Colonic mucosa (tissue), 4 donors: ENCODE results near the gene KIAA1549. TPM values are rescaled to one million over a fixed set of nuclear protein-coding genes. Genes with fewer than 3 reads are reported as not detected.
"Not testable (repeated sequence)": the region's sequence is repeated elsewhere in the genome, so short reads cannot be mapped to it uniquely, and the experiment has no call there.

ENCODE experiments used
- DNase-seq: peaks from one replicate; pipeline ENCODE4 v3.0.0-alpha.2; 2020
- H3K27ac ChIP-seq: fragments of 200-600 bp; one replicate; pipeline ENCODE4 v1.8.0; 2021
- H3K27me3 ChIP-seq: fragments of 200-600 bp; one replicate; pipeline ENCODE4 v1.8.0; 2021
- H3K36me3 ChIP-seq: fragments of 200-600 bp; one replicate; pipeline ENCODE4 v1.8.0; 2021
- H3K4me1 ChIP-seq: fragments of 200-600 bp; one replicate; pipeline ENCODE4 v1.8.0; 2021; ENCODE audit warnings: mild to moderate bottlenecking
- H3K4me3 ChIP-seq: fragments of 200-600 bp; one replicate; pipeline ENCODE4 v1.8.0; 2021
- H3K9ac ChIP-seq, 2 donors: one replicate each; pipeline ENCODE4 v1.7.0; 2013; ENCODE audit warnings: control low read depth in 2 of 2, low read depth in 2 of 2, low read length in 2 of 2
- H3K9me3 ChIP-seq: fragments of 200-600 bp; one replicate; pipeline ENCODE4 v1.8.0; 2021
- intact Hi-C: fragments of 100-400 bp; cut with DNase I; formaldehyde crosslinking; loops from one replicate; pipeline ENCODE4 v1.14.1; 2022
- total RNA-seq, 2 donors: library from RNA; stranded (reverse); fragmentation: NEBNext Ultra II Directional in 1 of 2; extraction: Animal tissue kit (Norgen Biotek cat#: 25700) in 1 of 2; gene quantifications; one replicate each; pipeline ENCODE4 v1.2.1, GENCODE V29; 2021
- TF ChIP-seq, protein P1 (sequence below): fragments of 200-600 bp; IDR thresholded peaks from one replicate; pipeline ENCODE4 v1.8.0; 2022; ENCODE audit warnings: antibody characterized with exemption, mild to moderate bottlenecking
- donor health status: healthy.
- donor health status: DM: no; HTN: no; CAD: no.
- donor health status: DM: no; HTN: no; CAD: no.

The KIAA1549 gene
- total RNA-seq, 2 donors from 2014 or later: 2.9 to 3.5 TPM

DNA sequence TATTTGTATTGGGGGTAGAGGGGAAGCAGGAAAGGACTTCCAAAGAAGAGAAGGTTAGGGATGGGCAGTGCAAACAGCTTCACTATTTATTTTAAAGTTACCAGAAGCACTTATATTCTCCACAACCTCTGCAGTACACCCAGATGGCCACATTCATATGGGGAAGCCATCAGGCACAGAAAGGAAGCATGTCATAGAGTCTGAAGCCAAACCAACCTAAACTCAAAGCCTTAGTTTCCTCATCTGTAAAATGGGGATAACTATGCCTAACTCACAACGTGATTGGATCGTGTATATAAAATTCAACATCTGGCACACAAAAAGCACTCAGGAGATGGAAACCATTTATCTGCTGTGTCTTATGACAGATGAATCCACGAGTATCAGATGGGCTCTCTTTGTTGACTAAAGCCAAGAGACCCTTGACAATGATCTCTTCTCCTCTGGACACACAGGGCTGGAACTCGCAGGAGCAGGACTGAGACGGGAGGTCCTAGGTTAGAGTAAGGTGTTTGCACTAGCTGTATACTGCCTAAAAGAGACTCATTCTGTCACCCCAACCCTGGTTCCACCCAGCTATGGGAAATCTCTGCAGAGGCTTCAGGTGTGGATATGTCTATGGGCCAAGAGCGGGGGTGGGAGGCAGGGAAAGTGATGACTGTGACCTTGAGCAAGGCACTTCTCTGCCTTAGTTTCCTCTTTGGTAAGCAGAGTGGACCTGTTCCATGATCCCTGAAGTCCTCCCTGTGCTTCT lies 1.8 kb downstream of the KIAA1549 start:
- DNase-seq: no peak
- Histone ChIP-seq H3K36me3 (no peaks in the 10 kb centered on the region), H3K4me3 (no peak overlapping the region), H3K9me3 (no peaks in the 10 kb centered on the region), H3K9ac (no peak overlapping the region), H3K4me1 (no peaks in the 10 kb centered on the region), H3K27me3 (no peaks in the 10 kb centered on the region), H3K27ac (no peak overlapping the region)
- TF ChIP-seq, protein P1, sequence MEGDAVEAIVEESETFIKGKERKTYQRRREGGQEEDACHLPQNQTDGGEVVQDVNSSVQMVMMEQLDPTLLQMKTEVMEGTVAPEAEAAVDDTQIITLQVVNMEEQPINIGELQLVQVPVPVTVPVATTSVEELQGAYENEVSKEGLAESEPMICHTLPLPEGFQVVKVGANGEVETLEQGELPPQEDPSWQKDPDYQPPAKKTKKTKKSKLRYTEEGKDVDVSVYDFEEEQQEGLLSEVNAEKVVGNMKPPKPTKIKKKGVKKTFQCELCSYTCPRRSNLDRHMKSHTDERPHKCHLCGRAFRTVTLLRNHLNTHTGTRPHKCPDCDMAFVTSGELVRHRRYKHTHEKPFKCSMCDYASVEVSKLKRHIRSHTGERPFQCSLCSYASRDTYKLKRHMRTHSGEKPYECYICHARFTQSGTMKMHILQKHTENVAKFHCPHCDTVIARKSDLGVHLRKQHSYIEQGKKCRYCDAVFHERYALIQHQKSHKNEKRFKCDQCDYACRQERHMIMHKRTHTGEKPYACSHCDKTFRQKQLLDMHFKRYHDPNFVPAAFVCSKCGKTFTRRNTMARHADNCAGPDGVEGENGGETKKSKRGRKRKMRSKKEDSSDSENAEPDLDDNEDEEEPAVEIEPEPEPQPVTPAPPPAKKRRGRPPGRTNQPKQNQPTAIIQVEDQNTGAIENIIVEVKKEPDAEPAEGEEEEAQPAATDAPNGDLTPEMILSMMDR: no peak
- intact Hi-C loops: no loop called here

- no peak for DNase-seq
- intact Hi-C loops: no loop called here
- Histone ChIP-seq H3K36me3 (no peaks in the 10 kb centered on the region), H3K4me3 (no peak overlapping the region), H3K9me3 (no peaks in the 10 kb centered on the region), H3K27me3 (no peaks in the 10 kb centered on the region), H3K27ac (no peak overlapping the region), H3K4me1 (no peaks in the 10 kb centered on the region), H3K9ac (no peak overlapping the region)
- TF ChIP-seq, protein P1: no peak
These were observed 2.5 kb downstream of the KIAA1549 start for GRCh38 chr7:138978541-138979184.

DNA sequence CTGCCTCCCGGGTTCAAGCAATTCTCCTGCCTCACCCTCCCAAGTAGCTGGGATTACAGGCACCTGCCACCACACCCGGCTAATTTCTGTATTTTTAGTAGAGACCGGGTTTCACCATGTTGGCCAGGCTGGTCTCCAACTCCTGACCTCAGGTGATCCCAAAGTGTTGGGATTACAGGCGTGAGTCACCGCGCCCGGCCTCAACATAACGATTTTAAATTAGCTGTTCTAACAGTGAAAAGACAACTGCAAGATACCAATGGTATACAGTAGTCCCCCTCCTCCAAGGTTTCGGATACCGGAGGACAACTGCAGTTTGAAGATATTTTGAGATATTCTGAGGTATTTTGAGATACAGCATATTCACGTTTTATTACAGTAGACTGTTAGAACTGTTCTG lies 5.0 kb downstream of the KIAA1549 start:
- H3K4me3 ChIP-seq, H3K27me3 ChIP-seq, H3K27ac ChIP-seq, H3K9ac ChIP-seq, H3K4me1 ChIP-seq, DNase-seq, H3K36me3 ChIP-seq, intact Hi-C loops, H3K9me3 ChIP-seq: not testable (repeated sequence)

DNA sequence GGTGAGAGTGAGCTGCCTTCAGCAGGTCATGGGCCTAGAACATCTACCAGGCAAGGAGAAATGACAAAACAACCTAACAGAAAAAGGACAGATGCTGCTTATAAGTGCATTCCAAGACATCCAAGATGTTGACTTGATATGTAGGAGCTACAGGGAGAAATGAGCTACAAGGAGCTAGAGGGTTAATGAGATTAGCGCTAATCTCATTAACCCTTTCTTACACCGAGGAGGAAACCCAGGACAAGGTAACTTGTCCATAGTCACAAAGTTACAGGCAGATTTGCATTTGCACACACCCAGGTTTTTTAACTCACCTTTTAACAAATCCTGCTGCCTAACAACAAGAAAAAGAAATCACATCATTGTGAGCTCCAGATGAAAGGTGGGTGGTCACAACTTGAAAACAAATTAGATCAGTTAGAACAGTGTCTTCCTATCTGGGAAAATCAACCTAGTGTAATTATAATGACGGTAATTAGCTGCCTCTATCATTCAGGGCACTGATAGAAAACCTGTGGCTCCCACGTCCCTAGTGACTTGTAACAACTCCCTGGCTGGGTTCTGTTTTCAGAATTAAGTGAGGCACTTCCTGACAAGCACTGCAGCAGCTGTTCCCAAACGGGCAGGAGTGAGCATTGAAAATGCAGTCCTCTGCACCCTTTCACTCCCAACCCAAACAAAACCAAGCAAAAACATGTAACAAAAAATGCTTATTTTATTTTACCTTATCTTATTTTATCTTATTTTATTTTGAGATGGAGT lies 5.7 kb downstream of the KIAA1549 start:
- DNase-seq: no peak
- no peaks in the 10 kb centered on the region for H3K36me3 ChIP-seq
- H3K4me3 ChIP-seq: no peak overlapping the region
- TF ChIP-seq, protein P1: no peak
- no peaks in the 10 kb centered on the region for H3K27me3 ChIP-seq
- intact Hi-C loops: no loop called here
- no peaks in the 10 kb centered on the region for H3K9me3 ChIP-seq
- no peak overlapping the region for H3K27ac ChIP-seq
- no peaks in the 10 kb centered on the region for H3K4me1 ChIP-seq
- no peak overlapping the region for H3K9ac ChIP-seq

- DNase-seq: no peak
- Histone ChIP-seq H3K27me3 (no peaks in the 10 kb centered on the region), H3K4me1 (no peaks in the 10 kb centered on the region), H3K36me3 (no peaks in the 10 kb centered on the region), H3K27ac (no peak overlapping the region), H3K4me3 (no peak overlapping the region), H3K9ac (no peak overlapping the region), H3K9me3 (no peaks in the 10 kb centered on the region)
- TF ChIP-seq, protein P1: no peak
- intact Hi-C loops: no loop called here
These were observed 6.4 kb downstream of the KIAA1549 start for GRCh38 chr7:138974675-138975292.
